Peyer's patch (tissue), 4 donors: Measurements from ENCODE around the gene TACC2. TPM values are rescaled to one million over a fixed set of nuclear protein-coding genes. Genes with fewer than 3 reads are reported as not detected.

Experiments
- DNase-seq, 3 donors: peaks; one replicate each; pipeline ENCODE4 v3.0.0-alpha.2; 2017 to 2019
- H3K27ac ChIP-seq, 4 donors: fragments of 200-600 bp; sonication (generic); one replicate each; pipeline ENCODE4 v1.5.1; 2016 to 2019
- H3K27me3 ChIP-seq, 2 donors: fragments of 200-600 bp; sonication (generic); one replicate each; pipeline ENCODE4 v1.5.1; 2019
- H3K36me3 ChIP-seq, 3 donors: fragments of 200-600 bp; sonication (generic); one replicate each; pipeline ENCODE4 v1.5.1; 2016 to 2019
- H3K4me1 ChIP-seq, 4 donors: fragments of 200-600 bp; sonication (generic); one replicate each; pipeline ENCODE4 v1.5.1; 2016 to 2019
- H3K4me3 ChIP-seq, 4 donors: fragments of 200-600 bp; sonication (generic); 1 replicate in 3 of 4; 2 replicates in 1 of 4; pipeline ENCODE4 v1.5.1; 2016 to 2019; ENCODE audit warnings: mild to moderate bottlenecking in 1 of 4
- H3K9me3 ChIP-seq, 4 donors: fragments of 200-600 bp; sonication (generic); one replicate each; pipeline ENCODE4 v1.5.1; 2016 to 2019; ENCODE audit warnings: mild to moderate bottlenecking in 1 of 4
- POLR2A ChIP-seq, 2 donors: fragments of 450-650 bp; IDR thresholded peaks; one replicate each; pipeline ENCODE4 v1.5.1; 2017; ENCODE audit warnings: antibody characterized with exemption in 2 of 2, mild to moderate bottlenecking in 2 of 2, moderate library complexity in 2 of 2
- total RNA-seq, 4 donors: library from RNA; depleted of rRNA; stranded (reverse); fragments of >200 nt; gene quantifications; one replicate each; pipeline ENCODE4 v1.1.0, GENCODE V29; 2016
- TF ChIP-seq, protein P1 (sequence below), 6 experiments: fragments of 450-650 bp in 4 of 6; fragments of 200-600 bp in 2 of 6; sonication (generic) in 1 of 6; IDR thresholded peaks; one replicate each; pipeline ENCODE4 v1.5.1; 2017 to 2019; ENCODE audit warnings: antibody characterized with exemption in 6 of 6, mild to moderate bottlenecking in 3 of 6, moderate library complexity in 1 of 6

TACC2 gene
- total RNA-seq, 4 donors from 2014 or later = 91.6 to 140 (median 109) TPM

- no peak for TF ChIP-seq POLR2A (IDR thresholded peaks at IDR 0.05)
- TF ChIP-seq, protein P1, sequence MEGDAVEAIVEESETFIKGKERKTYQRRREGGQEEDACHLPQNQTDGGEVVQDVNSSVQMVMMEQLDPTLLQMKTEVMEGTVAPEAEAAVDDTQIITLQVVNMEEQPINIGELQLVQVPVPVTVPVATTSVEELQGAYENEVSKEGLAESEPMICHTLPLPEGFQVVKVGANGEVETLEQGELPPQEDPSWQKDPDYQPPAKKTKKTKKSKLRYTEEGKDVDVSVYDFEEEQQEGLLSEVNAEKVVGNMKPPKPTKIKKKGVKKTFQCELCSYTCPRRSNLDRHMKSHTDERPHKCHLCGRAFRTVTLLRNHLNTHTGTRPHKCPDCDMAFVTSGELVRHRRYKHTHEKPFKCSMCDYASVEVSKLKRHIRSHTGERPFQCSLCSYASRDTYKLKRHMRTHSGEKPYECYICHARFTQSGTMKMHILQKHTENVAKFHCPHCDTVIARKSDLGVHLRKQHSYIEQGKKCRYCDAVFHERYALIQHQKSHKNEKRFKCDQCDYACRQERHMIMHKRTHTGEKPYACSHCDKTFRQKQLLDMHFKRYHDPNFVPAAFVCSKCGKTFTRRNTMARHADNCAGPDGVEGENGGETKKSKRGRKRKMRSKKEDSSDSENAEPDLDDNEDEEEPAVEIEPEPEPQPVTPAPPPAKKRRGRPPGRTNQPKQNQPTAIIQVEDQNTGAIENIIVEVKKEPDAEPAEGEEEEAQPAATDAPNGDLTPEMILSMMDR (IDR thresholded peaks at IDR 0.05) = no peak
- Histone ChIP-seq H3K9me3 (no peaks in the 10 kb centered on the region), H3K4me1 (peaks cover 0 to 4% (median 0%) of the 10 kb centered on the region in 4 donors), H3K4me3 (no peak overlapping the region), H3K27ac (no peak overlapping the region), H3K27me3 (no peaks in the 10 kb centered on the region), H3K36me3 (peaks cover 0 to 59% (median 0%) of the 10 kb centered on the region in 3 donors)
- peak in 1 of 3 donors; percentile 27 for DNase-seq
Measured at GRCh38 chr10:122233857-122234348, 244.9 kb downstream of the TACC2 start.

- Histone ChIP-seq H3K4me1 (peaks cover 0 to 4% (median 0%) of the 10 kb centered on the region in 4 donors), H3K9me3 (no peaks in the 10 kb centered on the region), H3K27me3 (no peaks in the 10 kb centered on the region), H3K36me3 (peaks cover 0 to 57% (median 0%) of the 10 kb centered on the region in 3 donors), H3K4me3 (no peak overlapping the region), H3K27ac (no peak overlapping the region)
- TF ChIP-seq POLR2A (IDR thresholded peaks at IDR 0.05) = no peak
- TF ChIP-seq, protein P1 (IDR thresholded peaks at IDR 0.05) = no peak
- DNase-seq = no peak
Measured at GRCh38 chr10:122234416-122234815, 245.5 kb downstream of the TACC2 start.

DNA sequence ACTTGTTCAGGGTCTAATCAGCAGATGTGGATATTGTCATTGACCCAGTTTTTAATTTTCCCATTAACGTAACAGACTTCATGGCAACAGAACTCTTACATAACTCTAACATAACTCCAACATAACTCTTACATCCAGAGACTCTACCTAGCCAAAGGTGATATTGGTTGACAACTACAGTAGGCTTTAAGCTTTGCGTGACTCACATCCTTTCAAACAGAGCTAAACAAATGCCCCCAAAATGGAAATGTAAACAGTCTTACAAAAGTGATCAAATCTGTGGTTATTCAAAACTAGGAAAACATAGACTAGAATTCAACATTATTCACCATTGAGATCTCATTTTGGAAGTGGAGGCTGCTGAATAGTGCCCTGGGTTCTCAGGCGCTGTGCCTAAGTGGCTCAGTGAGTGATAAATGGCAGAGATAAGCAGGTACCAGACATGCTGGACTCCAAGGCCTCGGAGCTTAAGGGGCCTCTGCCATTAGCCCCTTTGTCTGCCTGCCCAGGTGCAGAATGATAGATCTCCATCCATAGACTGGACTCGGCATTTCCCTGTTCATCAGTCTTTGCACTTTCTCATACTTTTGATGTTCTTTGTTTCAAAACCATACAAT, 247.8 kb downstream of the TACC2 start:
- Histone ChIP-seq H3K4me3 (no peak overlapping the region), H3K27me3 (no peaks in the 10 kb centered on the region), H3K27ac (no peak overlapping the region), H3K9me3 (no peaks in the 10 kb centered on the region), H3K36me3 (peaks cover 0 to 57% (median 0%) of the 10 kb centered on the region in 3 donors), H3K4me1 (peaks cover 0 to 4% (median 0%) of the 10 kb centered on the region in 4 donors)
- no peak for TF ChIP-seq POLR2A (IDR thresholded peaks at IDR 0.05)
- TF ChIP-seq, protein P1 (IDR thresholded peaks at IDR 0.05) = no peak
- no peak for DNase-seq

GRCh38 chr10:122237331-122237990, 248.5 kb downstream of the TACC2 start:
- Histone ChIP-seq H3K27ac (no peak overlapping the region), H3K4me1 (peaks cover 0 to 4% (median 0%) of the 10 kb centered on the region in 4 donors), H3K27me3 (no peaks in the 10 kb centered on the region), H3K36me3 (peaks cover 0 to 62% (median 0%) of the 10 kb centered on the region in 3 donors), H3K4me3 (no peak overlapping the region), H3K9me3 (no peaks in the 10 kb centered on the region)
- no peak for TF ChIP-seq POLR2A (IDR thresholded peaks at IDR 0.05)
- TF ChIP-seq, protein P1 (IDR thresholded peaks at IDR 0.05) = peak in 1 of 6 experiments; percentile 21
- DNase-seq = peak in 2 of 3 donors; percentile 75 to 83

DNA sequence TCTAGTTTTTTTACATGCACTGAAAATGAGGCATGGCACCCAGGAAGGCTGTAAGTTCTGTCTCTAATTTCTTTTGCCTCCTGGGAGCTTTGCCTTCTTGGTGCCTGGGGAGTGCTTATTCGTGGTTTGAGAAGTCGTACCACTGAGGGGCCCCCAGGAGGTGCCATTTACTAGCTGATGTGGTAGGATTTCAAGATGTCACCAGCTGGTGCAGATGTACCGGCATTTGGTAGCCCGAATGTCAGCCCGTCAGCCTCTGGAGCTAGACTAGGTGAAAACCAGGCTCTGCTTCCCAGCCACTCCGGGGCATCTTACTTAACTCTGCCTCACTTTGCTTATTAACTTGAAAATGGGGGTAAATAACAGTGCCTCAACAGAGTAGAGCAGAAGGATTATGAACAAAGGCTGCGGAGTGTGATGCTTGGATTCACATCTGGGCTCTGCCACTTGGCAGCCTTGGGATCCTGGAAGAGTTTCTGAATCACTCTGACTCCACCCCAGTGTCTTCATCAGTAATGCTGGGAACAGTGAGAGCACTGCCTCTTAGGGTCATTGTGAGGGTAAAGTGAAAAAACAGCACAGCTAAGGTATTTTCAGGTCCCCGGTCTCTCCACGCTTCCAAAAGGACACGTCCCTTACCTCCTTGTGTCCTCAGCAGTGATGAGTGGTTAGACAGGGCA, 250.8 kb downstream of the TACC2 start:
- H3K36me3 ChIP-seq = peaks cover 0 to 68% (median 0%) of the 10 kb centered on the region in 3 donors

More for the DNA sequence above, 250.8 kb downstream of the TACC2 start:
- DNase-seq = no peak
- H3K27me3 ChIP-seq = no peaks in the 10 kb centered on the region
- no peak overlapping the region for H3K4me3 ChIP-seq
- TF ChIP-seq POLR2A (IDR thresholded peaks at IDR 0.05) = no peak
- TF ChIP-seq, protein P1 (IDR thresholded peaks at IDR 0.05) = no peak
- peaks cover 0 to 4% (median 0%) of the 10 kb centered on the region in 4 donors for H3K4me1 ChIP-seq
- H3K27ac ChIP-seq = no peak overlapping the region
- H3K9me3 ChIP-seq = no peaks in the 10 kb centered on the region
